ENCODE results near the gene ENTPD6.

The ENTPD6 gene

DNA sequence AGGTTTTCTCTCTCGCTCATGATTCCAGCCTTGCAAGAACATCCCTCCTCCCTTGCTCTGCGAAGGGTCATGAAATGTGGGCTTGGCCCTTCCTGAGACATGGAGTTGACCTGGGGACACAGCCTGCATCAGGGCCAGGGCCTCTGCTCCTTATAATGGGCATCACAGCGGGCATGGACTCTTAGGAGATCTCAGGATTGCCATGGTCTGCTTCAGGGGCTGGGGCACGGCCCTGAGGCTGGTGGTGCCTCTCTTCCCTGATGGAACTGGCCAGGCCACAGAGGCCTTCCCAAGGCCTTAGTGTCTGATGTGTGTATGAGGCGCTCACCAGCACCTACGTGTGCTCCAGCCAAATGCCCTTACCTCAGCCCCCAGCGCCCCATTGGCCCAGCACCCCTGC is 23.9 kb downstream of the ENTPD6 start:
- 93 to 99% methylated on average over 5 to 6 of the region's 7 CpGs for WGBS, 2 experiments (ENCODE audit: insufficient coverage in 2 of 2)
- peaks cover 26% of the 10 kb centered on the region for H3K4me1 ChIP-seq (ENCODE audit: control insufficient read depth, insufficient read depth, low read length, poor library complexity, severe bottlenecking)
- no peak overlapping the region for H3K4me3 ChIP-seq (ENCODE audit: extremely low read depth, insufficient read depth, low read length, poor library complexity, severe bottlenecking)
- no peaks in the 10 kb centered on the region for H3K9me3 ChIP-seq (ENCODE audit: control insufficient read depth, low read length)
- H3K27ac ChIP-seq (ENCODE audit: low read depth, low read length, severe bottlenecking): no peak overlapping the region
- peaks cover 43% of the 10 kb centered on the region for H3K36me3 ChIP-seq (ENCODE audit: control insufficient read depth, insufficient read depth, low read length)

DNA sequence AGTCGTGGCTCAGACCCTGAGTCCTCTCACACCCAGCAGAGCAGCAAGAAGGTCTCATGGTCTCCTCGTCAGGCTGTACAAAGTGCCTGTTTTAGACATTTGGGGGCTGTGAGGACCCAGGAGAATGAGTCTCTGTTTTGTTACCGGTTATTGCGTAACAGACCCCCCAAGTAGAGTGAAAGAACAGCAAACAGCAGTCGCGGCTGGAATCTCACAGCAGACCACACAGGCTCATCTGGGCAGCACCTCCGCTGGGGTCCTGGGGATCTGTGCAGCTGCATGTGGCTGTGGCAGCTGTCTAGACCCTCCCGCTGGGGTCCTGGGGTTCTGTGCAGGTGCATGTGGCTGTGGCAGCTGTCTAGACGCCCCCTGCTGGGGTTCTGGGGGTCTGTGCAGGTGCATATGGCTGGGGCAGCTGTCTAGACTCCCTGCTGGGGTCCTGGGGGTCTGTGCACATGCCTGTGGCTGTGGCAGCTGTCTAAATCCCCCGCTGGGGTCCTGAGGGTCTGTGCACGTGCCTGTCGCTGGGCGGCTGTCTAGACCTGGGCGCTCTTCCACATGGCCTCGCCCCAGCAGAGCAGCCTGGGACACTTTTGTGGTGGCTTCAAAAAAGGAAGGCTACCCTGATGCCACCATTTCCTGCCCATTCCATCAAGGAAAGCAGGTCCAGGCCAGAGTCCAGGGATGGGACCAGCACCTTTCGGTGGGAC is 24.7 kb downstream of the ENTPD6 start:
- Histone ChIP-seq H3K27ac (ENCODE audit: low read depth, low read length, severe bottlenecking) (no peak overlapping the region), H3K36me3 (ENCODE audit: control insufficient read depth, insufficient read depth, low read length) (peaks cover 45% of the 10 kb centered on the region), H3K9me3 (ENCODE audit: control insufficient read depth, low read length) (no peaks in the 10 kb centered on the region), H3K4me1 (ENCODE audit: control insufficient read depth, insufficient read depth, low read length, poor library complexity, severe bottlenecking) (peaks cover 26% of the 10 kb centered on the region), H3K4me3 (ENCODE audit: extremely low read depth, insufficient read depth, low read length, poor library complexity, severe bottlenecking) (no peak overlapping the region)
- 88 to 89% methylated on average over 13 to 14 of the region's 16 CpGs for WGBS, 2 experiments (ENCODE audit: insufficient coverage in 2 of 2)

DNA sequence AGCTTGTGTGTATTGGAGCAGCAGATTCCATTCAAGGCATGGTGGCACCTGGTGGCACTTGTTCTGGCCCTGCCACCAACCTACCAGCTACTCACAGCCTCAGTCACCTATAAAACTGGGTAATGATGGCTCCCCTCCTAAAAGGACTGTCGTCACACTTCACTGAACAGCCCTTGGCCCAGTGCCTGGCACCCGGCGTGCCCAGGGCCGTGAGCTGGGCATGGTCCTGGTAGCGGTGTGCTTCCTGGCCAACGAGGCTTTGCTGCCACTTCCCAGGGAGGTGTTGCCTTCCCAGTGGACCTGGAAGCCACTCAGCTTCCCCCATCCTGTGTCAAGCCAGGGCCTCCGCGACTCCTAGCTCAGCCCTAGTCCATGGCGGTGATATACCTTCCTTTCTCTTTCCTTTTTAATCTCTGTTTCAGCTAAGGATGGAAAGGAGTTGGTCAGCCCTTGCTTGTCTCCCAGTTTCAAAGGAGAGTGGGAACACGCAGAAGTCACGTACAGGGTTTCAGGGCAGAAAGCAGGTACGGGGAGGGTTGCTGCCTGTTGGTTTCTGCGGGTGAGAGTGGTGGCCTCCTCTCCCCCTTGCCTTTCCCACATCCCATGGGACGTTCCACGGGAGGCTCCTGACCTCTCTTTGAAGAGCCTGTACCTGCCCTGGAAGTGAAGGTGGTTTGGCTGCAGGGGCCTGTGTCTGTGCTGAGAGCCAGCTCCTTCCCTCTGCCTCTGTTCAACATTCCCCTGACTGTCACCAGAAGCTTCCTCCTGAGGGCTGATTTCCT is 25.5 kb downstream of the ENTPD6 start:
- peaks cover 42% of the 10 kb centered on the region for H3K36me3 ChIP-seq (ENCODE audit: control insufficient read depth, insufficient read depth, low read length)

DNA sequence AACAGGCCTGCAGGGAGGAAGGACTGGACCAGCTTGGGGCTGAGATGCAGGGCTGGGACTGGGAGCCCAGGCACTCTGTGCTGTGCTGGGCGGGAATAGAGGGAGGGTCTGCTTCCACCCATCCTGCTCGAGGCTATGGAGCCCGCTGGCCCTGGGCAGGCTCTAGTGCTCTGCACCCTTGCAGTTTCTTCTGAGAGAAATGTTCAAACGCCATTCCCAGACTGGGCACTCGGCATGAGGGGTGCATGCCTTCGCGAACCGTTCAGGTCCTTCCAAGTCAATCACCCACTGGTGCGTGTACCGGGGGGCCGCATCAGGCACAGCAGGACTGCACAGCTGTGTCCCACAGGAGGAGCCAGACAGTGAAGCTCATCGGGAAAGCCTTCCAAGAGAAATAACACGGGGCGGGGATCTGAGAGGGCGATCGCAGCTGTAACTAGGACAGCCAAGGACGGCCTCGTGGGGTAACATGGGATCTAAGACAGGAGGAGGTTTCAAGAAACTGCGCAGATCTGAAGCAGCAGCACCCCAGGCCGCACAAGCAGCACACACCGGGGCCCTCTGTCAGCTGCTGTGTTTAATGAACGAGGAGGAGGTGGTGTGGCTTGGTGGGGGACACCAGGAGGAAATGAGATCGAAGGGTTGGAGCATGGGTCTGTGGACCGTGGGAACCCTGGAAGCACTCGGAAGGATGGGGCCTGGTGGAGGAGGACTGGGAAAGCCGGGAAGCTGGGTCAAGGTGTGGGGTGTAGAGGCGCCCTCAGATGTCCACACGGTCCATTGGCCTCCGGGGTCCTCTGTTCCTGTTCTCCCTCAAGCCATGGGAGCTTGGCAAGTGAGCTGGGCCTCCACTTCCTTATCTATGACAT is 26.3 kb downstream of the ENTPD6 start:
- 92 to 93% methylated on average over 23 to 27 of the region's 29 CpGs for WGBS, 2 experiments (ENCODE audit: insufficient coverage in 2 of 2)
- peaks cover 34% of the 10 kb centered on the region for H3K4me1 ChIP-seq (ENCODE audit: control insufficient read depth, insufficient read depth, low read length, poor library complexity, severe bottlenecking)
- H3K4me3 ChIP-seq (ENCODE audit: extremely low read depth, insufficient read depth, low read length, poor library complexity, severe bottlenecking): no peak overlapping the region
- H3K27ac ChIP-seq (ENCODE audit: low read depth, low read length, severe bottlenecking): no peak overlapping the region
- peaks cover 40% of the 10 kb centered on the region for H3K36me3 ChIP-seq (ENCODE audit: control insufficient read depth, insufficient read depth, low read length)
- H3K9me3 ChIP-seq (ENCODE audit: control insufficient read depth, low read length): no peaks in the 10 kb centered on the region

More for the DNA sequence above, 25.5 kb downstream of the ENTPD6 start:
- peaks cover 26% of the 10 kb centered on the region for H3K4me1 ChIP-seq (ENCODE audit: control insufficient read depth, insufficient read depth, low read length, poor library complexity, severe bottlenecking)
- WGBS, 2 experiments (ENCODE audit: insufficient coverage in 2 of 2): 94 to 100% methylated on average over 6 to 11 of the region's 15 CpGs
- no peaks in the 10 kb centered on the region for H3K9me3 ChIP-seq (ENCODE audit: control insufficient read depth, low read length)
- no peak overlapping the region for H3K4me3 ChIP-seq (ENCODE audit: extremely low read depth, insufficient read depth, low read length, poor library complexity, severe bottlenecking)
- no peak overlapping the region for H3K27ac ChIP-seq (ENCODE audit: low read depth, low read length, severe bottlenecking)

DNA sequence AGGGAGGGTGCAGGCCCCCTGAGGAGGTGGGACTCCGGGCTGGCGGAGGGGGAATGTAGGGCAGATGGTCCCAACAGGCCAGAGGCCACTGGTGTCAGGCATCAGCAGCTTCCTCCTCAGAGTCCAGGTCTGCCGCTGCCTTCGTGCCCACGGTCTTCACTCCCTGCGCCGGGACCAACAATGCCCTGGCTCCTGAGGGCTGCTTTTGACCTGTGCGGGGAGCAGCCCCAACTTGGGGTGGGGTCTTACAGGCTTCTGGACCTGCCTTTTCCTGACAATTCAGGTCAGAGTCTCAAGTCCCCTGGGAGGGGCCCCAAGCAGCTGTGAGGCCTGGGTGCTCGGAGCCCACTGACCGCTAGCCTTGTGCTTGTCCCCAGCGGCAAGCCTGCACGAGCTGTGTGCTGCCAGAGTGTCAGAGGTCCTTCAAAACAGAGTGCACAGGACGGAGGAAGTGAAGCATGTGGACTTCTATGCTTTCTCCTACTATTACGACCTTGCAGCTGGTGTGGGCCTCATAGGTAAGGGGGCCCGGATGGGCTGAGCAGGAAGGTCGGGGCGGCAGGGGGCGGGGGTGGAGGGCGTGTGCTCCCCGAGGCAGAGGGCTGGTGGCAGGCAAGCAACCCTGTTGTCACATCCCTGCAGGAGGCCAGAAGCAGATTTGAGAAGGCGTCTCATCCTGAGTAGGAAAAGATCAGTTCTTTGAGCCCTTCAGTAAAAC is 27.1 kb downstream of the ENTPD6 start:
- Histone ChIP-seq H3K4me1 (ENCODE audit: control insufficient read depth, insufficient read depth, low read length, poor library complexity, severe bottlenecking) (peaks cover 42% of the 10 kb centered on the region), H3K9me3 (ENCODE audit: control insufficient read depth, low read length) (no peaks in the 10 kb centered on the region), H3K27ac (ENCODE audit: low read depth, low read length, severe bottlenecking) (peak overlapping the region; percentile 88), H3K4me3 (ENCODE audit: extremely low read depth, insufficient read depth, low read length, poor library complexity, severe bottlenecking) (no peak overlapping the region), H3K36me3 (ENCODE audit: control insufficient read depth, insufficient read depth, low read length) (peaks cover 36% of the 10 kb centered on the region)
- WGBS, 2 experiments (ENCODE audit: insufficient coverage in 2 of 2): 82 to 84% methylated on average over 16 to 19 of the region's 21 CpGs

DNA sequence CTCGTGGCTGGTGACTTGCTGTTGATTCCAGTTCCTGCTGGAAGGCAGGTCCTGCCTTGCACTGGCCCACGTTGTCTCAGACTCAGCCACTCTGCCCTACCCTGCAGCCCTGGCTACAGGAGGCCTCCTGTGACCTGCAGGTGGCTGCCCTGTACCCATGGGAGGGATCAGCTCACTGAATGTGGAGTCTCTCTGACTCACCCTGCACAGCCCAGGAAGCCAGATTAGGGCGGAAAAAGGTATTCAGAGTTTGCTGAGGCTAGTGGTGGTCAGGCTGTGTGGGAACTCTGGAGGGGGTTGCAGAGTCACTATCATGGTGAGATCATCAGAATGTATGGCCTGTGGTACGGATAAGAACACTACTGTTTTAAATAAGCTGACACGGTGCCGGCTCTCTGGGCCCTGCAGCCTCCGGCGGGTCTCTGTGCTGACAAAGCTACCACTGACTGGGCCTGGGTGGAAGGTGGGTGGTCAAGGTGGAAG is 27.7 kb downstream of the ENTPD6 start:
- H3K27ac ChIP-seq (ENCODE audit: low read depth, low read length, severe bottlenecking): peak overlapping the region; percentile 88
- WGBS, 2 experiments (ENCODE audit: insufficient coverage in 2 of 2): 31 to 46% methylated on average over 3 to 5 of the region's 8 CpGs
- H3K4me1 ChIP-seq (ENCODE audit: control insufficient read depth, insufficient read depth, low read length, poor library complexity, severe bottlenecking): peaks cover 44% of the 10 kb centered on the region
- no peak overlapping the region for H3K4me3 ChIP-seq (ENCODE audit: extremely low read depth, insufficient read depth, low read length, poor library complexity, severe bottlenecking)
- H3K9me3 ChIP-seq (ENCODE audit: control insufficient read depth, low read length): no peaks in the 10 kb centered on the region
- peaks cover 35% of the 10 kb centered on the region for H3K36me3 ChIP-seq (ENCODE audit: control insufficient read depth, insufficient read depth, low read length)

DNA sequence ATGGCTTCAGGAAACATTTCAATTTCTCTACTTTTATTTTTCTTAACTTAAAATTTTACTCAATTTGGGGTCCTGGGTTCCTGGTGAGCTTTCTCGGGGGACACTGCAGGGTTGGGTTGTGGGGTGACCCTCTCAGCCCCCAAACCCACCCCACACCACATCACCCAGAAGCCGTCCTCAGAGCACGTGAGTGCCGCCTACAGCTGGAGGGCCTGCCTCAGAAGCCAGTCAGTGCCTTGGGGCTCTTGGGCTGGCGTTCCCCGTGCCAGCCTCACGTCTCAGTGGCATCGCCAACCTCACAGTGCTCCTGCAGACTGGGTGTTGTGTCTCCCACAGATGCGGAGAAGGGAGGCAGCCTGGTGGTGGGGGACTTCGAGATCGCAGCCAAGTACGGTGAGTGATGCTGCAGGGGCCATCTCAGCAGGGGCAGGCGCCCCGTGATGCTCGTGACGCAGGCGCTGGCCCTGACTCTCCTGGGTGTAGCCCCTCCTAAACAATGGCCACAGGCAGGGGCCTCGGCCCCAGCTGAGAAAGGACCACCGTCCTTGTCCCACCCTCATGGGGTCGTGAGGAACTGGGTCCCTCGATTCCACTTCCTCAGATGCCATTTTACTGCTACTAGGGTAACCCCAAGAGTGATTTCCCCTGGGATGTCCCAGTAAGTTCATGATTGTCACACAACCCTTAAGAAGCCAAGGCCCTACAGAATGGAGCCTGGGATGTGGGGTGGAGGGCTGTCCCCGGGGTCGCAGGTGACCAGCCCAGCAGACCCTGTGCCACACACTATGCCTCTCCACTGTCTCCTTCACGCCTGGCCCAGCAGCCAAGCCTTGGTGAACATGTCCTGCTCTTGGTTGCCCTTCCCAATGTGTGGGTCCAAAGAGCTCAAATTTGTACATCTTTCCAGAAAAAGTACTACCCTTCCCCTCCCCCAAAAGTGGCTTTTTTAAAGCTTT is 28.5 kb downstream of the ENTPD6 start:
- peak overlapping the region; percentile 88 for H3K27ac ChIP-seq (ENCODE audit: low read depth, low read length, severe bottlenecking)
- H3K4me1 ChIP-seq (ENCODE audit: control insufficient read depth, insufficient read depth, low read length, poor library complexity, severe bottlenecking): peaks cover 44% of the 10 kb centered on the region
- H3K4me3 ChIP-seq (ENCODE audit: extremely low read depth, insufficient read depth, low read length, poor library complexity, severe bottlenecking): no peak overlapping the region
- peaks cover 27% of the 10 kb centered on the region for H3K36me3 ChIP-seq (ENCODE audit: control insufficient read depth, insufficient read depth, low read length)
- H3K9me3 ChIP-seq (ENCODE audit: control insufficient read depth, low read length): no peaks in the 10 kb centered on the region
- 96 to 98% methylated on average over 15 to 21 of the region's 24 CpGs for WGBS, 2 experiments (ENCODE audit: insufficient coverage in 2 of 2)

DNA sequence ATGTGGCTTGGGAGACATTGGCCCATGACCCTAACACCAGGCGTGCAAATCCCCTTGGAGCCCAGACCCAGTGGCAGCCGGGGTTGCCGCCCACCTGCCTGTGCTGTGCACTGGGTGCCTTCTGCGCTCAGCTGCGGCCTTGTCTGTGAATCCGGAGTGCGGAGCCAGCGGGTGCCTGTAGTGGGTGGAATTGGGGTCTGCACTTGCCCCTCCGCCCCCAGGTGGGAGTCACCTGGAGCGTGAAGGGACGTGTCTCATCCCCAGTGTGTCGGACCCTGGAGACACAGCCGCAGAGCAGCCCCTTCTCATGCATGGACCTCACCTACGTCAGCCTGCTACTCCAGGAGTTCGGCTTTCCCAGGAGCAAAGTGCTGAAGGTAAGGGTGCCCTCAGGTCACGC is 29.4 kb downstream of the ENTPD6 start:
- no peak overlapping the region for H3K27ac ChIP-seq (ENCODE audit: low read depth, low read length, severe bottlenecking)
- 96 to 99% methylated on average over 11 to 15 of the region's 16 CpGs for WGBS, 2 experiments (ENCODE audit: insufficient coverage in 2 of 2)
- H3K9me3 ChIP-seq (ENCODE audit: control insufficient read depth, low read length): no peaks in the 10 kb centered on the region
- H3K36me3 ChIP-seq (ENCODE audit: control insufficient read depth, insufficient read depth, low read length): peaks cover 19% of the 10 kb centered on the region
- H3K4me3 ChIP-seq (ENCODE audit: extremely low read depth, insufficient read depth, low read length, poor library complexity, severe bottlenecking): no peak overlapping the region
- H3K4me1 ChIP-seq (ENCODE audit: control insufficient read depth, insufficient read depth, low read length, poor library complexity, severe bottlenecking): peaks cover 44% of the 10 kb centered on the region

DNA sequence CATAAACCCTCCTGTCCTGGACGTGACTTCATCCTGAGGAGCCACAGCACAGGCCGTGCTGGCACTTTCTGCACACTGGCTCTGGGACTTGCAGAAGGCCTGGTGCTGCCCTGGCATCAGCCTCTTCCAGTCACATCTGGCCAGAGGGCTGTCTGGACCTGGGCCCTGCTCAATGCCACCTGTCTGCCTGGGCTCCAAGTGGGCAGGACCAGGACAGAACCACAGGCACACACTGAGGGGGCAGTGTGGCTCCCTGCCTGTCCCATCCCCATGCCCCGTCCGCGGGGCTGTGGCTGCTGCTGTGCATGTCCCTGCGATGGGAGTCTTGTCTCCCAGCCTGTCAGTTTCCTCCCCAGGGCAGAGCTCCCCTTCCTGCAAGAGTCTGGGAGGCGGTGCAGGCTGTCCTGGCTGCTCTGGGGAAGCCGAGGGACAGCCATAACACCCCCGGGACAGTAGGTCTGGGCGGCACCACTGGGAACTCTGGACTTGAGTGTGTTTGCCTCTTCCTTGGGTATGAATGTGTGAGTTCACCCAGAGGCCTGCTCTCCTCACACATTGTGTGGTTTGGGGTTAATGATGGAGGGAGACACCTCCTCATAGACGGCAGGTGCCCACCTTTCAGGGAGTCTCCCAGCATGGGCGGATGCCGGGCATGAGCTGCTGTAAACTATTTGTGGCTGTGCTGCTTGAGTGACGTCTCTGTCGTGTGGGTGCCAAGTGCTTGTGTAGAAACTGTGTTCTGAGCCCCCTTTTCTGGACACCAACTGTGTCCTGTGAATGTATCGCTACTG is 30.3 kb downstream of the ENTPD6 start:
- Histone ChIP-seq H3K9me3 (ENCODE audit: control insufficient read depth, low read length) (no peaks in the 10 kb centered on the region), H3K27ac (ENCODE audit: low read depth, low read length, severe bottlenecking) (no peak overlapping the region), H3K4me3 (ENCODE audit: extremely low read depth, insufficient read depth, low read length, poor library complexity, severe bottlenecking) (no peak overlapping the region), H3K4me1 (ENCODE audit: control insufficient read depth, insufficient read depth, low read length, poor library complexity, severe bottlenecking) (peaks cover 44% of the 10 kb centered on the region), H3K36me3 (ENCODE audit: control insufficient read depth, insufficient read depth, low read length) (peaks cover 15% of the 10 kb centered on the region)
- 95 to 96% methylated on average over 15 of the region's 16 CpGs for WGBS, 2 experiments (ENCODE audit: insufficient coverage in 2 of 2)
